GM23338 (cell line): ENCODE results near the gene KIF21A. TPM values are rescaled to one million over a fixed set of nuclear protein-coding genes. Genes with fewer than 3 reads are reported as not detected.

Experiments
- ATAC-seq: fragments of 200-7000 bp; cut with Tn5 transposase; 3 replicates; pipeline ENCODE4 v1.9.1; 2020
- DNase-seq: peaks from one replicate; pipeline ENCODE4 v3.0.0-alpha.2; 2015; ENCODE audit warnings: low spot score
- H2AFZ ChIP-seq: fragments of 200-600 bp; sonication (generic); 2 replicates; pipeline ENCODE4 v1.8.0; 2016; ENCODE audit warnings: antibody characterized with exemption, mild to moderate bottlenecking, moderate library complexity
- H3F3A ChIP-seq: fragments of 200-600 bp; sonication (generic); replicated peaks from 2 replicates; pipeline ENCODE4 v1.8.0; 2017; ENCODE audit warnings: antibody characterized with exemption, mixed run types, low read depth
- H3K27ac ChIP-seq: fragments of 200-600 bp; sonication (generic); 2 replicates; pipeline ENCODE4 v1.6.1; 2016; ENCODE audit warnings: low read depth
- H3K27me3 ChIP-seq: fragments of 200-600 bp; sonication (generic); 2 replicates; pipeline ENCODE4 v1.8.0; 2016; ENCODE audit warnings: mild to moderate bottlenecking, mixed run types, moderate library complexity; ENCODE audit not compliant: insufficient read depth
- H3K36me3 ChIP-seq: fragments of 200-600 bp; sonication (generic); 2 replicates; pipeline ENCODE4 v1.8.0; 2016; ENCODE audit warnings: mild to moderate bottlenecking; ENCODE audit not compliant: insufficient read depth
- H3K4me1 ChIP-seq: fragments of 200-600 bp; sonication (generic); 2 replicates; pipeline ENCODE4 v1.8.0; 2016; ENCODE audit warnings: mild to moderate bottlenecking, moderate library complexity; ENCODE audit not compliant: insufficient read depth
- H3K4me2 ChIP-seq: fragments of 200-600 bp; sonication (generic); 2 replicates; pipeline ENCODE4 v1.7.1; 2017; ENCODE audit warnings: mixed run types
- H3K4me3 ChIP-seq: fragments of 200-600 bp; sonication (generic); 2 replicates; pipeline ENCODE4 v1.6.1; 2016; ENCODE audit warnings: mixed run types
- H3K79me2 ChIP-seq: fragments of 200-600 bp; sonication (generic); replicated peaks from 2 replicates; pipeline ENCODE4 v1.8.0; 2017; ENCODE audit warnings: mild to moderate bottlenecking; ENCODE audit not compliant: insufficient read depth
- H3K9me2 ChIP-seq: fragments of 200-600 bp; sonication (generic); 2 replicates; pipeline ENCODE4 v1.8.0; 2017; ENCODE audit not compliant: insufficient read depth
- H4K20me1 ChIP-seq: fragments of 200-600 bp; sonication (generic); replicated peaks from 2 replicates; pipeline ENCODE4 v1.8.0; 2017; ENCODE audit warnings: mild to moderate bottlenecking; ENCODE audit not compliant: insufficient read depth
- H3K27ac Mint-ChIP-seq: 2 replicates; pipeline ENCODE4 v1.8.0; 2020; ENCODE audit warnings: inconsistent platforms, mild to moderate bottlenecking, moderate library complexity, mixed read lengths
- H3K27me3 Mint-ChIP-seq: 3 replicates; pipeline ENCODE4 v1.8.0; 2022; ENCODE audit warnings: low read depth, mild to moderate bottlenecking, moderate library complexity, mixed read lengths, inconsistent platforms; ENCODE audit not compliant: insufficient read depth, poor library complexity
- H3K36me3 Mint-ChIP-seq: 3 replicates; pipeline ENCODE4 v1.8.0; 2021; ENCODE audit warnings: low read depth, mild to moderate bottlenecking, inconsistent platforms, moderate library complexity, mixed read lengths
- H3K4me1 Mint-ChIP-seq: 3 replicates; pipeline ENCODE4 v1.8.0; 2020; ENCODE audit warnings: mild to moderate bottlenecking, inconsistent platforms, mixed read lengths
- H3K4me3 Mint-ChIP-seq: 3 replicates; pipeline ENCODE4 v1.8.0; 2021; ENCODE audit warnings: moderate library complexity, mild to moderate bottlenecking, inconsistent platforms, mixed read lengths
- H3K9me3 Mint-ChIP-seq: 3 replicates; pipeline ENCODE4 v1.8.0; 2020; ENCODE audit warnings: moderate library complexity, mild to moderate bottlenecking, inconsistent platforms, mixed read lengths
- CREB1 ChIP-seq: fragments of 250-450 bp; sonication (Bioruptor Pico); IDR thresholded peaks from 2 replicates; pipeline ENCODE4 v1.5.0; 2020; ENCODE audit warnings: low read depth, mild to moderate bottlenecking, moderate library complexity
- EZH2 ChIP-seq: fragments of 200-600 bp; sonication (generic); IDR thresholded peaks from one replicate; pipeline ENCODE4 v1.8.0; 2017; ENCODE audit warnings: antibody characterized with exemption, mild to moderate bottlenecking, low read depth; ENCODE audit not compliant: unreplicated experiment
- EZH2phosphoT487 ChIP-seq: fragments of 200-600 bp; sonication (generic); IDR thresholded peaks from one replicate; pipeline ENCODE4 v1.8.1; 2018; ENCODE audit warnings: antibody characterized with exemption; ENCODE audit not compliant: unreplicated experiment
- JUNB ChIP-seq: IDR thresholded peaks from one replicate; pipeline ENCODE4 v1.6.1; 2016; ENCODE audit warnings: antibody characterized with exemption; ENCODE audit not compliant: unreplicated experiment
- NANOG ChIP-seq: IDR thresholded peaks from 2 replicates; pipeline ENCODE4 v1.6.1; 2016; ENCODE audit warnings: antibody characterized with exemption, borderline replicate concordance
- POLR2AphosphoS5 ChIP-seq: IDR thresholded peaks from 2 replicates; pipeline ENCODE4 v1.6.1; 2016; ENCODE audit warnings: antibody characterized with exemption, low read depth
- STAT1 ChIP-seq: IDR thresholded peaks from one replicate; pipeline ENCODE4 v1.6.1; 2016; ENCODE audit warnings: antibody characterized with exemption; ENCODE audit not compliant: unreplicated experiment
- ZNF114 ChIP-seq: fragments of 250-450 bp; sonication (Bioruptor Pico); IDR thresholded peaks from 2 replicates; pipeline ENCODE4 v1.5.0; 2020; ENCODE audit warnings: mild to moderate bottlenecking, moderate library complexity
- ZNF331 ChIP-seq: fragments of 250-450 bp; sonication (Bioruptor Pico); IDR thresholded peaks from 2 replicates; pipeline ENCODE4 v1.5.0; 2020; ENCODE audit warnings: low read depth, mild to moderate bottlenecking, moderate library complexity
- polyA plus RNA-seq: library from polyadenylated mRNA; unstranded; fragments of >200 nt; fragmentation: Nextera tagmentation; extraction: Ambion mirVana; gene quantifications from 2 replicates; pipeline ENCODE4 v1.2.1, GENCODE V29; 2016
- total RNA-seq: library from RNA; depleted of rRNA; stranded (reverse); fragments of >200 nt; shearing (Covaris generic); gene quantifications from 2 replicates; pipeline ENCODE4 v1.2.3, GENCODE V29; 2014
- TF ChIP-seq, protein P1 (sequence below), 2 experiments: fragments of 200-600 bp in 1 of 2; sonication (generic) in 1 of 2; conservative IDR thresholded peaks; 2 replicates each; pipeline versions ENCODE4 v1.5.1 to v1.6.1; 2016 to 2017; ENCODE audit warnings: antibody characterized with exemption in 2 of 2, low read depth in 2 of 2, mild to moderate bottlenecking in 2 of 2, moderate library complexity in 1 of 2
- TF ChIP-seq, protein P2 (sequence below): IDR thresholded peaks from one replicate; pipeline ENCODE4 v1.6.1; 2018; ENCODE audit warnings: antibody characterized with exemption; ENCODE audit not compliant: unreplicated experiment
- TF ChIP-seq, protein P3 (sequence below): fragments of 250-450 bp; sonication (Bioruptor Pico); IDR thresholded peaks from 2 replicates; pipeline ENCODE4 v1.5.0; 2020; ENCODE audit warnings: mild to moderate bottlenecking, moderate library complexity
- TF ChIP-seq, protein P4 (sequence below): IDR thresholded peaks from 2 replicates; pipeline ENCODE4 v1.6.1; 2016; ENCODE audit warnings: antibody characterized with exemption

The KIF21A gene
- total and polyA plus RNA-seq, 2 experiments from 2014 or later: 28.8 to 32.0 TPM

DNA sequence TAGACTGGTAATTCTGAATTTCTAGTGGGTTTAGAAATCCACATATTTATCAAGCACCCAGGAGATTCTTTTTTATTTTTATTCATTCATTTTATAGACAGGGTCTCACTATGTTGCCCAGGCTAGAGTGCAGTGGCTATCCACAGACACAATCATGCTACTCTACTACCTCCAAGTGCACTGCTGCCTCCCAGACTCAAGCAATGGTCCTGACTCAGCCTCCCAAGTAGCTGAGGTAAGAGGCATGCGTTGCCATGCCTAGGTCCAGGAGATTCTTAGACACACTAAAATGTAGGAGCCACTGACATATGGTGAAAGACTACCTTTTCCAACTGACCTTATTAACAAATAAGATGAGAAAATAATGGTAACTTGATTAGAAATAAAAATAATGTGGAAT lies 38.9 kb downstream of the KIF21A start:
- Histone ChIP-seq H3K79me2 (peaks cover 35% of the 10 kb centered on the region), H3K27ac (no peak overlapping the region), H3K9me2 (no peaks in the 10 kb centered on the region), H3K27me3 (no peaks in the 10 kb centered on the region), H3K36me3 (no peaks in the 10 kb centered on the region), H3K4me3 (no peak overlapping the region), H3K4me1 (peaks cover 26% of the 10 kb centered on the region), H2AFZ (no peak overlapping the region), H3F3A (no peaks in the 10 kb centered on the region), H4K20me1 (no peaks in the 10 kb centered on the region), H3K4me2 (no peak overlapping the region)
- Mint-ChIP-seq H3K27me3 (peaks cover 2% of the 10 kb centered on the region), H3K4me1 (peaks cover 46% of the 10 kb centered on the region), H3K27ac (no peak overlapping the region), H3K4me3 (no peak overlapping the region), H3K9me3 (no peaks in the 10 kb centered on the region), H3K36me3 (no peaks in the 10 kb centered on the region)
- ATAC-seq (no peak), DNase-seq (no peak)
- TF ChIP-seq ZNF331 (CRISPR knock-in tag) (no peak), CREB1 (CRISPR knock-in tag) (no peak), JUNB (no peak), STAT1 (no peak), POLR2AphosphoS5 (no peak), EZH2 (no peak), NANOG (no peak), ZNF114 (CRISPR knock-in tag) (no peak), EZH2phosphoT487 (no peak)
- TF ChIP-seq, protein P1, sequence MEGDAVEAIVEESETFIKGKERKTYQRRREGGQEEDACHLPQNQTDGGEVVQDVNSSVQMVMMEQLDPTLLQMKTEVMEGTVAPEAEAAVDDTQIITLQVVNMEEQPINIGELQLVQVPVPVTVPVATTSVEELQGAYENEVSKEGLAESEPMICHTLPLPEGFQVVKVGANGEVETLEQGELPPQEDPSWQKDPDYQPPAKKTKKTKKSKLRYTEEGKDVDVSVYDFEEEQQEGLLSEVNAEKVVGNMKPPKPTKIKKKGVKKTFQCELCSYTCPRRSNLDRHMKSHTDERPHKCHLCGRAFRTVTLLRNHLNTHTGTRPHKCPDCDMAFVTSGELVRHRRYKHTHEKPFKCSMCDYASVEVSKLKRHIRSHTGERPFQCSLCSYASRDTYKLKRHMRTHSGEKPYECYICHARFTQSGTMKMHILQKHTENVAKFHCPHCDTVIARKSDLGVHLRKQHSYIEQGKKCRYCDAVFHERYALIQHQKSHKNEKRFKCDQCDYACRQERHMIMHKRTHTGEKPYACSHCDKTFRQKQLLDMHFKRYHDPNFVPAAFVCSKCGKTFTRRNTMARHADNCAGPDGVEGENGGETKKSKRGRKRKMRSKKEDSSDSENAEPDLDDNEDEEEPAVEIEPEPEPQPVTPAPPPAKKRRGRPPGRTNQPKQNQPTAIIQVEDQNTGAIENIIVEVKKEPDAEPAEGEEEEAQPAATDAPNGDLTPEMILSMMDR (conservative IDR thresholded peaks at IDR 0.05; ENCODE audit: low read depth in 2 of 2): no peak
- TF ChIP-seq, protein P2, sequence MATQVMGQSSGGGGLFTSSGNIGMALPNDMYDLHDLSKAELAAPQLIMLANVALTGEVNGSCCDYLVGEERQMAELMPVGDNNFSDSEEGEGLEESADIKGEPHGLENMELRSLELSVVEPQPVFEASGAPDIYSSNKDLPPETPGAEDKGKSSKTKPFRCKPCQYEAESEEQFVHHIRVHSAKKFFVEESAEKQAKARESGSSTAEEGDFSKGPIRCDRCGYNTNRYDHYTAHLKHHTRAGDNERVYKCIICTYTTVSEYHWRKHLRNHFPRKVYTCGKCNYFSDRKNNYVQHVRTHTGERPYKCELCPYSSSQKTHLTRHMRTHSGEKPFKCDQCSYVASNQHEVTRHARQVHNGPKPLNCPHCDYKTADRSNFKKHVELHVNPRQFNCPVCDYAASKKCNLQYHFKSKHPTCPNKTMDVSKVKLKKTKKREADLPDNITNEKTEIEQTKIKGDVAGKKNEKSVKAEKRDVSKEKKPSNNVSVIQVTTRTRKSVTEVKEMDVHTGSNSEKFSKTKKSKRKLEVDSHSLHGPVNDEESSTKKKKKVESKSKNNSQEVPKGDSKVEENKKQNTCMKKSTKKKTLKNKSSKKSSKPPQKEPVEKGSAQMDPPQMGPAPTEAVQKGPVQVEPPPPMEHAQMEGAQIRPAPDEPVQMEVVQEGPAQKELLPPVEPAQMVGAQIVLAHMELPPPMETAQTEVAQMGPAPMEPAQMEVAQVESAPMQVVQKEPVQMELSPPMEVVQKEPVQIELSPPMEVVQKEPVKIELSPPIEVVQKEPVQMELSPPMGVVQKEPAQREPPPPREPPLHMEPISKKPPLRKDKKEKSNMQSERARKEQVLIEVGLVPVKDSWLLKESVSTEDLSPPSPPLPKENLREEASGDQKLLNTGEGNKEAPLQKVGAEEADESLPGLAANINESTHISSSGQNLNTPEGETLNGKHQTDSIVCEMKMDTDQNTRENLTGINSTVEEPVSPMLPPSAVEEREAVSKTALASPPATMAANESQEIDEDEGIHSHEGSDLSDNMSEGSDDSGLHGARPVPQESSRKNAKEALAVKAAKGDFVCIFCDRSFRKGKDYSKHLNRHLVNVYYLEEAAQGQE: no peak
- TF ChIP-seq, protein P3, sequence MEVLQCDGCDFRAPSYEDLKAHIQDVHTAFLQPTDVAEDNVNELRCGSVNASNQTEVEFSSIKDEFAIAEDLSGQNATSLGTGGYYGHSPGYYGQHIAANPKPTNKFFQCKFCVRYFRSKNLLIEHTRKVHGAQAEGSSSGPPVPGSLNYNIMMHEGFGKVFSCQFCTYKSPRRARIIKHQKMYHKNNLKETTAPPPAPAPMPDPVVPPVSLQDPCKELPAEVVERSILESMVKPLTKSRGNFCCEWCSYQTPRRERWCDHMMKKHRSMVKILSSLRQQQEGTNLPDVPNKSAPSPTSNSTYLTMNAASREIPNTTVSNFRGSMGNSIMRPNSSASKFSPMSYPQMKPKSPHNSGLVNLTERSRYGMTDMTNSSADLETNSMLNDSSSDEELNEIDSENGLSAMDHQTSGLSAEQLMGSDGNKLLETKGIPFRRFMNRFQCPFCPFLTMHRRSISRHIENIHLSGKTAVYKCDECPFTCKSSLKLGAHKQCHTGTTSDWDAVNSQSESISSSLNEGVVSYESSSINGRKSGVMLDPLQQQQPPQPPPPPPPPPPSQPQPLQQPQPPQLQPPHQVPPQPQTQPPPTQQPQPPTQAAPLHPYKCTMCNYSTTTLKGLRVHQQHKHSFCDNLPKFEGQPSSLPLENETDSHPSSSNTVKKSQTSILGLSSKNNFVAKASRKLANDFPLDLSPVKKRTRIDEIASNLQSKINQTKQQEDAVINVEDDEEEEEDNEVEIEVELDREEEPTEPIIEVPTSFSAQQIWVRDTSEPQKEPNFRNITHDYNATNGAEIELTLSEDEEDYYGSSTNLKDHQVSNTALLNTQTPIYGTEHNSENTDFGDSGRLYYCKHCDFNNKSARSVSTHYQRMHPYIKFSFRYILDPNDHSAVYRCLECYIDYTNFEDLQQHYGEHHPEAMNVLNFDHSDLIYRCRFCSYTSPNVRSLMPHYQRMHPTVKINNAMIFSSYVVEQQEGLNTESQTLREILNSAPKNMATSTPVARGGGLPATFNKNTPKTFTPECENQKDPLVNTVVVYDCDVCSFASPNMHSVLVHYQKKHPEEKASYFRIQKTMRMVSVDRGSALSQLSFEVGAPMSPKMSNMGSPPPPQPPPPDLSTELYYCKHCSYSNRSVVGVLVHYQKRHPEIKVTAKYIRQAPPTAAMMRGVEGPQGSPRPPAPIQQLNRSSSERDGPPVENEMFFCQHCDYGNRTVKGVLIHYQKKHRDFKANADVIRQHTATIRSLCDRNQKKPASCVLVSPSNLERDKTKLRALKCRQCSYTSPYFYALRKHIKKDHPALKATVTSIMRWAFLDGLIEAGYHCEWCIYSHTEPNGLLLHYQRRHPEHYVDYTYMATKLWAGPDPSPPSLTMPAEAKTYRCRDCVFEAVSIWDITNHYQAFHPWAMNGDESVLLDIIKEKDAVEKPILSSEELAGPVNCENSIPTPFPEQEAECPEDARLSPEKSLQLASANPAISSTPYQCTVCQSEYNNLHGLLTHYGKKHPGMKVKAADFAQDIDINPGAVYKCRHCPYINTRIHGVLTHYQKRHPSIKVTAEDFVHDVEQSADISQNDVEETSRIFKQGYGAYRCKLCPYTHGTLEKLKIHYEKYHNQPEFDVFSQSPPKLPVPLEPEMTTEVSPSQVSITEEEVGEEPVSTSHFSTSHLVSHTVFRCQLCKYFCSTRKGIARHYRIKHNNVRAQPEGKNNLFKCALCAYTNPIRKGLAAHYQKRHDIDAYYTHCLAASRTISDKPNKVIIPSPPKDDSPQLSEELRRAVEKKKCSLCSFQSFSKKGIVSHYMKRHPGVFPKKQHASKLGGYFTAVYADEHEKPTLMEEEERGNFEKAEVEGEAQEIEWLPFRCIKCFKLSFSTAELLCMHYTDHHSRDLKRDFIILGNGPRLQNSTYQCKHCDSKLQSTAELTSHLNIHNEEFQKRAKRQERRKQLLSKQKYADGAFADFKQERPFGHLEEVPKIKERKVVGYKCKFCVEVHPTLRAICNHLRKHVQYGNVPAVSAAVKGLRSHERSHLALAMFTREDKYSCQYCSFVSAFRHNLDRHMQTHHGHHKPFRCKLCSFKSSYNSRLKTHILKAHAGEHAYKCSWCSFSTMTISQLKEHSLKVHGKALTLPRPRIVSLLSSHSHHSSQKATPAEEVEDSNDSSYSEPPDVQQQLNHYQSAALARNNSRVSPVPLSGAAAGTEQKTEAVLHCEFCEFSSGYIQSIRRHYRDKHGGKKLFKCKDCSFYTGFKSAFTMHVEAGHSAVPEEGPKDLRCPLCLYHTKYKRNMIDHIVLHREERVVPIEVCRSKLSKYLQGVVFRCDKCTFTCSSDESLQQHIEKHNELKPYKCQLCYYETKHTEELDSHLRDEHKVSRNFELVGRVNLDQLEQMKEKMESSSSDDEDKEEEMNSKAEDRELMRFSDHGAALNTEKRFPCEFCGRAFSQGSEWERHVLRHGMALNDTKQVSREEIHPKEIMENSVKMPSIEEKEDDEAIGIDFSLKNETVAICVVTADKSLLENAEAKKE (CRISPR knock-in tag): no peak
- TF ChIP-seq, protein P4, sequence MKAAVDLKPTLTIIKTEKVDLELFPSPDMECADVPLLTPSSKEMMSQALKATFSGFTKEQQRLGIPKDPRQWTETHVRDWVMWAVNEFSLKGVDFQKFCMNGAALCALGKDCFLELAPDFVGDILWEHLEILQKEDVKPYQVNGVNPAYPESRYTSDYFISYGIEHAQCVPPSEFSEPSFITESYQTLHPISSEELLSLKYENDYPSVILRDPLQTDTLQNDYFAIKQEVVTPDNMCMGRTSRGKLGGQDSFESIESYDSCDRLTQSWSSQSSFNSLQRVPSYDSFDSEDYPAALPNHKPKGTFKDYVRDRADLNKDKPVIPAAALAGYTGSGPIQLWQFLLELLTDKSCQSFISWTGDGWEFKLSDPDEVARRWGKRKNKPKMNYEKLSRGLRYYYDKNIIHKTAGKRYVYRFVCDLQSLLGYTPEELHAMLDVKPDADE: no peak
